GM19240 (cell line): ENCODE data around the gene TPRA1.

Source experiments
- DNase-seq: peaks from one replicate; pipeline ENCODE4 v3.0.0; 2011; ENCODE audit warnings: low spot score; ENCODE audit not compliant: insufficient read length

TPRA1 gene

DNA sequence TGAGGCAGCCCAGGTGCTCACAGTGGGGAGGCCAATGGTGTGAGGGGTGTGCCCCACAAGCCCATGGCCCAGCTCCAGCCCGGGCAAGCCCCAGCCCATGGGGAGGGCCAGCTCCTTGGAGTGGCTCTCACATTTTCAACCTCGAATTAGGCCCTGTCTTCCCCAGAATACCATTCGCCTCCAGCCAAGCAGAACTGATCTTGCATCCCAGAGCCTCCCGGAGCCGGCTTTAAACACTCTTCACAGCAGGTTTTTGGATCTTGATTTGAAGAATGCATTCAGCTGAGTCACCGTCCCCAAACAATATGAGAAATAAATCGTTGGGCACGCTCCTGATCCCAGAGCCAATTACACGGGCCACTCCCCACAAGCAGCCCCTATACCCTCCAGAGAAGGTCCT lies 23.7 kb downstream of the TPRA1 start:
- DNase-seq, result no peak

DNA sequence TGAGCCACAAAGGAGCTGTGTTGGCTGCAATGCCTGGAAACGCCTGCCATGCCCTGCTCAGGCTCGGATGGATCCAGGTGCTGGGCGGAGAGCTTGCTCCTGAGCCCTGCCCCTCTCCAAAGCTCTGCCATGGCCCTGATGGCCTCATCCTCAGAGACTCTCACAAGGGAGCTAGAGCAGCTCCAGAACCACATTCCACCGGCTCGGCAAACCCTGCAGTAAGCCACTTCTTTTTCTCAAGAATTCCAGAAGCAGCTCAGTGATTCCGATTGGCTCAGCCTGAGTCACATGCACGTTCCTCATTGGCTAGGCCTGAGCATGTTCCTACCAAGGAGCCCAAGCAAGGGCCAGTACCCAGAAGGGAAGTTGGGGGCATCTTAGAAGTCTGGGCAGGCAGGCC lies 24.8 kb downstream of the TPRA1 start:
- DNase-seq, result no peak

DNA sequence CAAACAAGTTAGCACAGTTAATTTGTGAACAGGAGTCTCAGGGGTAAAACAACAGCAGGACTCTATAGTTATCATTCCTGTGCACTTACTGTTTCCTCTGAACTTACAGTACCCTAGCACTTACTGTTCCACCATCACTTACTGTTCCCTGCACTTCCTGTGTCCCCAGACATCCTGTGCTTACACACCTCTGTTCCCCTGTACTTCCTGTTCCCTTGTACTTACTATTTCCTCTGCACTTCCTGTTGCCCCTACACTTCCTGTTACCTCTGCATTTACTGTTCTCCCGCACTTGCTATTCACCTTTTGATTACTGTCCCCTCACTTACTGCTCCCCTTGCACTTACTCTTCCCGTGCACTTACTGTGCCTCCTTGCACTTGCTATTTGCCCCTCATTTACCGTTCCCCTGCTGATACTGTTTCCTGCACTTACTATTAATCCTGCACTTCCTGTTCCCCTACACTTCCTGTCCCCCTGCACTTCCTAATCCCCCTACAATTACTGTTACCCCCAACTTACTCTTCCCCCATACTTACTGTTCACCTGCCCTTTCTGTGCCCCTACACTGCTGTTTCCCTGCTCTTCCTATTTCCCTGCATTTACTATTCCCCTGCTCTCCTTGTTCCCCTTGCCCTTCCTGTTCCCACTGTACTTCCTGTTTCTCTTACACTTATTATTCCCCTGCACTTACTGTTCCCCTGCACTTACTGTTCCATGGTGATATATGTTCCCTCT lies 30.3 kb downstream of the TPRA1 start:
- no peak for DNase-seq

DNA sequence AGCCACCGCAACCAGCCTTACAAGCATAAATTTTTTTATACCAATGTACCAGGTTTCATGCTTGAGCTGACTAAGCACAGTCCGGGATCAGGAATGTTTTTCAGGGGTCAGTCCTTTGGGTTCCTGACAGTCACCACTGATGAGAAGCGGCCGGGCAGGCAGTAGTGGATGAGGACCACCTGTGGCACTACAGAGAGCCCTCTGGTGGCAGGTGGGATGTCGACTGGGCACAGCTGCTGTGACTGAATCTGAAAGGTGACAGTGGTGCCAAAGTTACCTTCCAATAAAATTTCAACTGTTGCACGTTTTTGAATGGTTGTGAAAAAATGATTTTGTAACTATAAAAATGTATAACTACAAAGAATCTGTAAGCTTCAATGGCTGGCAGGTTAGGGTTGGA lies 34.0 kb downstream of the TPRA1 start:
- no peak for DNase-seq

DNA sequence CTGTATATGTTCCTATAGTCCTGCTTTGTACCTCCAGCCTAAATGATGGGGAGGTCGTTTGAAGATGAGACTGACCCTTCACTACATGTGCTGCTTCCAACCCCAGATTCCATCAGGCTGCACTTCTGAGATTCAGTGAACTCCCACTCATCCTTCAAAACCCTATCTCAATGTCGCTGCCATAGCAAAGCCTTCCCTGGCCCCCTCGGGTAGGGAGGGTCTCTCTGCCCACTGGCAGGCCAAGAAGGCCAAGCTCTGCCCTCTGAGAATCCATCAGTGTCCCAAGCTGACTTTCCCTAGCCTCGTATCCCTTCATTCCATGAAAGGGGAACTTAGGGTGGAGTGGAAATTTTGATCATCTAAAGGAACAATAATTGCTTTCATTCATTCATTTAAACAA lies 35.4 kb downstream of the TPRA1 start:
- DNase-seq, result no peak

DNA sequence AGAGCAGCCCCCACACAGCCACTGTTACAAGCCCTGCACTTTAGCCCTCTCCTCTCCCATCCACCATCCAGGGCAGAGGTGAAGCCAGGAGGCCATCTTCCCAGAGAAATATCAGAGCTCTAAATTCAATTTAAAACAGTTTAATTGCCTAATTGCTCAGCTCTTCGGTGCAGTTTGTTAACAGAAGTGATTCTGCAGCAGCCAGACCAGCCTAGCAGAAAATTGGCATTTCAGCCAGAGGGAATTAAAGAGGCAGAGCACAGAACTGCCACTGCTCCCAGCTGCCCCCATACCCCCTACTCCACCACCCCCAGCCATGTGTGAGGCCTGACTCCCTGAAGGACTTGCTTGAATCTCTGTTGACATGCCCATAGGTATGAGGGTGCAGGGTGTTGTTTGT lies 38.5 kb downstream of the TPRA1 start:
- DNase-seq, result no peak

DNA sequence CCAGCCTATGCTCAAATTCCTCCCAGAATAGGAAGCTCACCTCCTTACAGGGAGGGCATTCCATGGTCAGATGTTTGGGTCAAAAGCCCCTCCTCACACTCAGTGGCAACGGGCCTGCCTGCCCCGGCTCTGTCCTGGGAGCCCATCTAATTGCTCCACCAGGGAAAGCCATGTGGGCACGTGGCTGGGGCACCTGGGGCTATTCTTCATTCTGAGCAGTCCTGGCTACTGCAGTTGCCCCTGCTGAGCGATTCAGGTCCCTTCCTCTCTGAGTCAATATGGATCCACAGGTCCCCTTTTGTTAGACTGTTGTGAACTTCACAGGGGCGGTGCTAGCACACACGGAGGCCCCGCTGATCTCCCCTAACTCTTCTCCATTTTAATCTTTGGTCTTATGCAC lies 39.4 kb downstream of the TPRA1 start:
- no peak for DNase-seq

DNA sequence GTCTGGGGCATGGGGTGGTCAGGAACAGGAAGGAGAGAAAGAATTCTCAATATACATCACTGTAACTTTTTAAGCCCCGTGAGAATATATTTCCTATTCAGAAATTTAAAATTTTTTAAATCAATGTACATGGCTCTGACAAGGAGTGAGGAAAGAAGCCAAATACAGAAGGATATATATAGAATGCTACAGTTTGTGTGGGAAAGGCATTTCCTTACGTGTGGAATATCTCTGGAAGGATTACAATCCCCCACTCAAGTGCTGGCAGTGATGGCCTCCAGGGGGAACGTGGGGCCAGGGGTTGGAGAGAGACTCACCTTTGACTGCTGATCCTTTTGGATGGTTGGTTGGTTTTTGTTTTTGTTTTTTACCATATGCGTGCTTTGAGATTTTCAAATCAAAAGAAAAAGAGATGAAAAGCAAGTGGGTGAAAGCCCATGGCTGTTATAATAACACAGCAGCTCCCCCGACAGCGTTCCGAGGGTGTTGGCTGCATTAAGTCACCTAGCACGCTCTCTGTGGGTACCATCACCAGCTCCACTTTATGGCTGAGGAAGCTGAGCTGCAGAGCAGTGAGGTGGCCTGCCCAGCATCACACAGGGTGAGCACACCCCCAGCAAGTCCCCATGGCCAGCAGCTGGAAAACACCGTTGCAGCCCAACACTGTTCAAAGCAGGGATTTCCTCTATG lies 39.9 kb downstream of the TPRA1 start:
- no peak for DNase-seq

DNA sequence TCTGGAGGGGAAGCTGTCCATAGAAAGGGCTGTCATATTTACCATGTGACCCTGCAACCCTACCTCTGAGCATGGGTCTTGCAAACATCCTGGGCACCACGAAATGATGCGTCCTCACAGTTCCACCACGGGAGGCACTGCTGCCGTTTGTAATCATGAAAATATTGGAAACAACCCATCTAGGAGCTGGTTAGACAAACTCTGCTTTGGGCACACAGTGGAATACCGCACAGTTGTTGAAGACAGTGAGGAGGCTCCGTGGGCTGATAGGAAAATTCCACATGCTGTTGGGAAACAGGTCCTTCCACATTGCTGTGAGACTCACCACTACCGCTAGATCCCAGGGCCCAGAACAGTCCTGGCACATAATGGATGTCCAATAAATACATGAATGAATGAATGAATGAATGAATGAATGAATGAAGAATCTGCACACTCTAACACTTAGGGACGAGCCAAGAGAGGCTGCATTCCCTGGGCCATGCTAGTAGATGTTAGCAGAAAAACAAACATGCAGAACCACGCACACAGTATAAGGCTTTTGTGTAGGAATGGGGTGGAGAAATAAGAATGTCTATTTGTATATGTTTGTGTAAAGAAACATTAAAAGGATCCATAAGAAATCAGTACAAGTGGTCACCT lies 40.6 kb downstream of the TPRA1 start:
- no peak for DNase-seq

DNA sequence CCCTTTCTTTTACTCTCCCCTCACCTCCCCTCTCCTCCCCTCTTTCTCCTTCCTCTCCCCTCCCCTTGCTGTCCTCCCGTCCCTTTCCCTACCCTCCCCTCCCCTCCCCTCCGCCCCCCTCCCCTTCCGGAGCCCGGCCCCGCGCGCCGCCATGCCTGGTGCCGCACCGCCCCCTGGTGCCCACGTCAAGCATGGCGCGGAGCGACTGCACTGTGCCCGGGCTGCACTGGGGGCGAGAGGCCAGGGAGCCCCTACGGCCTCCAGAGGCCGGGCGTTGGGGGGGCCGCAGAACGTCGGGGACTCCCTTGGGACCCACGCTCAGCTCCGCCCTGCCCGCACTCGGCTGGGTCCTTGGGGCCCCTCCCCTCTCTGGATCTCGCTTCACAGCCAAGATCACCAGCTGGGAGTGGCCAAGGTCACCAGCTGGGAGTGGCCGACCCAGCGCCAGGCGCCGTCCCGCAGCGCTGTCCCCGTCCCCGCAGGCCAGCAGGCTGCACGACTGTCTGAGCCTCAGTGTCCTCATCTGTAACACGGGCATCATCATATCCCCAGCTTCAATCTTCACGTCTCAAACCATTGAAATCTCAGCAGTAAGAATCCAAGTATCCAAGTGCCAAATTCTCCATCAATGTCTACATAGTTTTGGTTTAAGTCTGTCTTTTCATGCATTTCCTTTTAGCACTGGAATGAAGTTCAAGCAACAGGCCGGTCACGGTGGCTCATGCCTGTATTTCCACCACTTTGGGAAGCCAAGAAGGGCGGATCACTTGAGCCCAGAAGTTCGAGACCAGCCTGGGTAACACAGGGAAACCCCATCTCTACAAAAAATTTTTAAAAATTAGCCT lies 42.5 kb downstream of the TPRA1 start:
- peak; percentile 38 for DNase-seq

DNA sequence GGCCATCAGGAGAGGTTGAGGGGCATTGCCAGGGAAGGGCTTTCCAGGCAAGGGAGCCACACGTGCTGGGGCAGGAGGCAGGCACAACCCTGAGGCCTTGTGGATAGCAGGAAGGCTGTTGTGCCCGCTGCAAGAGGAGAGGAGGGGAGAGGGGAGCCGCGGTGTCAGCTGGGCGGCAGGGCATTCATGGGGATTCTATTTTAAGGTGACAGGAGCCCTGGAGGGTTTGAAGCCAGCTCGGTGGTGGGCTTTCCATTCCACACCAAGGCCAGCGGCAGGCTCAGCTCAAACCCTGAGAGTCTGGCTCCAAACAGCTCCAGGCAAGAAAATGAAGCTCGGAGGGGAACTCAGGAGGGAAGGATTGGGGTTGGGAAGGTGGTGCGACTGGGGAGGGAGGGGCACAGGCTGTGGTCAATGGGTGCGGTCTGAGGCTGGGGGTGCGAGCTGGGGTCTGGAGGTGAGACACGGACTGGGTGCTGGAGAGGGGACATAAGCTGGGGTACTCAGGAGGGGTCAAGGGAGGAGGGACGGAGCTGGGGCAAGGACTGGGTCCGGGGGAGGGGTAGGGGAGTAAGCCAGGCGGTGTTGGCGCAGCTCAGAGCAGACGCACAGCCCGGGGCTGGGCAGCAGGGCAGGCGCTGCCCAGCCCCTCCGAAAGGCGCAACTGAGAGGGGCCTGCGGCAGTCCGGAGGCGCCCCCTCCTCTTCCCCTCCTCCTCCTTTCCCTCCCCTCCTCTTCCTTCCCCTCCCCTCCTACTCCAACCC lies 43.4 kb downstream of the TPRA1 start:
- no peak for DNase-seq

DNA sequence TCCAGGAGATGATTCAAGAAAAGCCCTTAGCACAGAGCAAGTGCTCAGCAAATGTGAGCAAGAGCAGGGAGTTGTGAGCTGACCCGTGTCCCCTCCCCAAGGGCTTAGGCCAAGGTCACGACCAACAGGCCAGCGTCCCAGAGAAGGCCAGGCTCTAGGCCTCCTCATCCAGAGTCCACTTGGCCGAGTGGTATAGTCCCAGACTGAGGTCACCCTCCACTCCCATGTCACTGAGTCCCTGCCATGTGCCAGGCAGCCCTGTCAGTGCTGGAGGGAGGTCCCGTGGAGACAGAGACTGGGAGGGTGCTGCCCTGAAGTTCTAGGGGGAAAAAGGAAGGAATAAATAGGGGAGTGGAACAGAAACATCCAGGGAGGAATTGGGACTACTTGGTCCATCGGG lies 44.0 kb downstream of the TPRA1 start:
- no peak for DNase-seq

DNA sequence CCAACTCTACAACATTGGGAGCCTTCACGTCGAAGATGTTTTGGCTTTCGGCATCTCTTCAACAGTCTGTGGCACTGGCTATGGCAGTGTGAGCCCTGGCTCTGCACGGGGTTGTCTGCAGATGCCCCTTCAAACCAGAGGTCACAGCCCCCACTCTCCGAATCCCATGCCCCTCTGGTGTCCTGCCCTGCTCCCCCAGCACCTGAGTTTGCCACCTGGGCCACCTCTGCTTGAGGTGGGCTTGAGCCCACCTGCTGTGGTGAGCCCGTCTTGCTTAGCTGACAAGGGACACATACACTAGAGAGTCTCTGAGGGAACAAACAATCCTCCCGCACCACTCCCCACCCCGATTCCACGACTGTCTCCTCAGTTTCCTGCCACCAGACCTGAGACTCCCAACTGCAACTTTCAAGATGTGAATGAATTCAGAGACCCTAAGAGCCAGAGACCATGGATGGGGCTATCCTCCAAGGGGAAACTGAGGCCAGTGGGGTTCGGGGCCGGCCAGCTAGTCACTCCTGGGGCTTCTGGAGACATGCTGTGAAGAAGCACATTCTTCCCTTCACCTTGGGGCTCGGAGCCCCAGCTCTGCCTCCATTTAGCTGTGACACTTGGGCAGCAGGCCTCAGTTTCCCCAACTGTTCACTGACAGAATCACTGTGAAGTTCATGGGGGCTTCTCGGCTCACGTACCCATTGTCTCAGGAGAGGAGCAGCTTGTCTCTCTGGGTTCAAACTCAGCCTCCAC lies 44.6 kb downstream of the TPRA1 start:
- DNase-seq, result no peak

DNA sequence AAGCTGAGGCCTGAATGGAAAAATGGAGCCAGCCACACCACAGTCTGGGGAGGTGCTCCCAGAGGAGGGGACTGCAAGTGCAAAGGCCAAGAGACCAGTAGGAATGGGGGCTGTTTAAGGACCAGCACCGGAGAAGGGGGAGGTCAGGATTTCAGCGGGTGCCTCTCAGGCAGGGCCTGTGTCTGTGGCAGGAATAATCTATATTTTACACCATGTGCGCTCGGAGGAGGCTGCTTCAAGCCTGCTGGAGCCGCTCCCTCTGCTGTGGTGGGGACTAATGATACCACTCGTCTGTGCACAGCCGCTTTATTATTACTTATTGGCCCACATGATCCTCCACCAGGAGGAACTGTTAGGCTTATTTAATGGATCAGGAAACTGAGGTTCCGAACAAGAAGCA lies 45.3 kb downstream of the TPRA1 start:
- DNase-seq, result no peak

DNA sequence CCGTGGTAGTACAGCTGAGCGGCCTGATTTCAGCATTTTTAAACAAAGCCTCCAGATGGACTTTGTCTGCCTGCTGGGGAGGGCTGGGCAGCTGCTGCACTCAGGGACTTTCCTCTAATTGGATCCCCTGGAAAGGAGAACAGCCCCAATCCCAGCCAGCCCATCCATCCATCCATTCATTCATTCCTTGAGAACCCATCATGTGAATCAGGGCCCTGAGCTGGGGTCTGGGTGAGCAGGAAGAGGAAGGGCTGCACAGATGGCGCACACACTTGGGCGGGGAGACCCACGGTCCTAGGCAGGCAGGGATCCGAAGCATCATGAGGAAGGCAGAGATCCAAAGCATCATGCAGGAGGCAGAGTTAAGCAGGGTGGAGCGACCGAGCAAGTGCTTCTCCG lies 45.7 kb downstream of the TPRA1 start:
- no peak for DNase-seq

DNA sequence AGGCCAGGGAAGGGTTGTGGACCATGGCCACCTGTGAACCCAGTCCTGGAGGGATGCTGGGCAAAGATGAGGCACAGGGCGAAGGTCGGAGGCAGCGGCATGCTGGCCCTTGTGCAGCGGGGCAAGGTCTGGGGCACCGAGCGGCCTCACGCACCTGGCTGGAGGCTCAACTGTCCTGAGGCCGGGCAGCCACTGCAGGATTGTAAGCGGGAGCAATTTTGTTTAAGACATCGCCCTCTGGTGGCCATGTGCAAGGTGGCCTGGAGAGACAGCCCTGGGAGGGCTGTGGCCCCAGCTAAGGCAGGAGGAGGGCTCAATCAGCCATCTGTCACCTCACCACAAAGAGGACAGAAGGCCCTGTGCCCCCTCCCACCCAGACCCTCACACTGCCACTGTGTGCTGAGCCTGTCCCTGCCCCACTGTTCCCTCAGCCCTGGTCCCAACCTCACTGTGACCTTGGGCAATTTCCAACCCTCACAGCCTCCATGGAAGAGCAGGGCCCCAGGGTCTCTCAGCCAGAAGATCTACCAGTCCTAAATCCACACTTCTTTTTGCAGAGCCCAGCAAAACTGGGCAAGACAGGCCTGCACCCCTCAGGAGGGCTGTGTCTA lies 46.2 kb downstream of the TPRA1 start:
- DNase-seq, result peak; percentile 91

DNA sequence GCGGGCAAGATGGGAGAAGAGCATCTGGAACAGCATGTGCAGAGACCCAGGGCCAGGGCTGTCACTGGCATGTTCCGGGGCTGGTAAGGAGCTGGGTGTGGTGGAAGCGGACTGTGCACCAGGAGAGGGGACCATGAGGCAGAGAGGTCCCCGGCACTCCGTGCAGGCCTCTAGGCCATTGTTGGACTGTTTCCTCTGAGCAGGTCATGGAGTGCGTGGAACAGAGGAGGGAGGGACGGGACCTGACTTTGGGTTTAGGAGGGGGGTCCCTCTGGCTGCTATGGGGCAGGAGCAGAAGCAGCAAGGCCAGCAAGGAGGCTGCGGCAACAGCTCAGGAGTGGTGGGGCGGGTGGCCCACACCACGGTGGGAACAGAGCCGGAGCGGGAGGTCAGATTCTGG lies 47.1 kb downstream of the TPRA1 start:
- DNase-seq, result no peak

DNA sequence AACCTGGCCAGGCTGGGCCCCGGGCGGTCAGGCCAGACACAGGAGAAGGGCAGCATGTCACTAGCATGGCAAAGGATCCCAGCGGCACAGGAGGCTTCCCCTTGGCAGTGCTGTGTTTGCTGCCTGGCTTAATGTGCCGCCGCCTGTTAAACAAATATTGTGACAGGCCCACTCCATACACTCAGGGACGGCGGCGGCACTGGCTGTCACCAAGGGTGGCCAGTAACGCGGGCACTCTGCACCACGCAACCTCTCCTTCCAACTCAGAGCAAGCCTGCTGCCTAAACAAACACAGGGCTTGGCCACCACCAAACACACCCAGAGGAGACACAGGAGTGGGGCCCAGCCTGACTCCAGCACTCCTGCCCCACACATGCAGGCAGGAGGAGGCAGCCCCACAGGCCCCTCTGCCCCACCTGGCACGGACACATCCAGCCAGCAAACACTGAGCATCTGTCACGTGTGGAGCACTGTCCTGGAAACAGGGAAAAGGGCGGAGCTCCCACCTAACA lies 48.0 kb downstream of the TPRA1 start:
- no peak for DNase-seq

DNA sequence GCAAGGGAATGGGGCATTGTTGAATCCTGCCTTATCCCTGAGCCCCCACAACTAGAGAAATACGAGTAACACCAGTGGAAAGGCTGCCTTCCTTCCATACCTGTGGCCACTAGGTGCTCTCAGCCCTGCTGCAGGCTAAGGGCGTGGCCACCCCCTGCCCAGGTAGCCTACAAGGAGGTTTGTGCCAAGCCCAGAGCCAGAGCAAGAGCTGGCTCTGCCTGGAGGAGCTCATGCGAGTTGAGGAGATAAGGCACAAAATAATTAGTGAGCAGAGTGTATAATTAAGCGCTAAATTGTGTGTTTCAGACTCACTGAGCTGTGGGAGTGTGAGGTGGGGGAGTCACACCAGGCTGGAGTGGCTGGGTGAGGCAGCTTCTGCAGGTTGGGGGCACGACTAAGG lies 49.2 kb downstream of the TPRA1 start:
- DNase-seq, result no peak
